K562 (cell line): ENCODE measurements around the gene PRPF39. TPM values are rescaled to one million over a fixed set of nuclear protein-coding genes. Genes with fewer than 3 reads are reported as not detected.

Experiments
- ATAC-seq: fragments of 200-7000 bp; cut with Tn5 transposase; 3 replicates; pipeline ENCODE4 v1.9.1; 2020; ENCODE audit warnings: moderate library complexity
- BruUV-seq: library from RNA; stranded (reverse); fragments of 400-500 nt; replicated peaks from 2 replicates; lab custom pipeline; 2021; lab: Mats Ljungman, UMichigan
- CTCF ChIA-PET: fragments of 300-600 bp; formaldehyde crosslinking; extraction: SDS; loops from one replicate; lab custom pipeline; 2021; ENCODE audit warnings: low intra/inter-chr PET ratio; lab: Yijun Ruan, JAX
- POLR2A ChIA-PET: fragments of 300-600, 350-650 bp; sonication (Branson Sonifier 250); formaldehyde crosslinking; extraction: SDS; loops from one replicate; lab custom pipeline; 2021; ENCODE audit warnings: antibody characterized with exemption, inconsistent platforms; lab: Yijun Ruan, JAX
- DNase-seq, 4 experiments: peaks; one replicate each; pipeline versions ENCODE4 v3.0.0 to v3.0.0-alpha.2; 2011 to 2018; ENCODE audit warnings: low spot score in 3 of 4, mixed read lengths in 3 of 4; ENCODE audit errors: extremely low read depth in 1 of 4
- FAIRE-seq: peaks from 2 replicates; lab custom pipeline; 2011; peaks lifted over from hg19 to GRCh38; lab: Jason Lieb, UNC
- H2AFZ ChIP-seq: 2 replicates; pipeline ENCODE4 v1.6.0; 2011; ENCODE audit warnings: low read depth, low read length, control low read depth, inconsistent platforms
- H3K27ac ChIP-seq: fragments of 200-600 bp; 3 replicates; pipeline ENCODE4 v1.8.0; 2011; ENCODE audit warnings: low read depth, mild to moderate bottlenecking, control low read depth, inconsistent platforms, low read length, moderate library complexity, mixed read lengths; ENCODE audit errors: extremely low read depth
- H3K27me3 ChIP-seq, 2 experiments: fragments of 300-600 bp in 1 of 2; 2 replicates in 1 of 2; 3 replicates in 1 of 2; pipeline versions ENCODE4 v1.6.0 to v1.8.0; 2011; ENCODE audit warnings: inconsistent platforms in 2 of 2, low read length in 2 of 2, mild to moderate bottlenecking in 1 of 2, mixed read lengths in 1 of 2, moderate library complexity in 1 of 2; ENCODE audit not compliant: control insufficient read depth in 2 of 2, insufficient read depth in 2 of 2
- H3K36me3 ChIP-seq: fragments of 300-600 bp; 3 replicates; pipeline ENCODE4 v1.8.0; 2011; ENCODE audit warnings: mild to moderate bottlenecking, low read length, inconsistent platforms; ENCODE audit not compliant: control insufficient read depth, insufficient read depth
- H3K4me1 ChIP-seq, 2 experiments: fragments of 200-600 bp in 1 of 2; replicated peaks in 1 of 2; 2 replicates in 1 of 2; 3 replicates in 1 of 2; pipeline versions ENCODE4 v1.5.1 to v1.8.0; 2011; ENCODE audit warnings: inconsistent platforms in 2 of 2, low read length in 2 of 2, mild to moderate bottlenecking in 1 of 2, mixed read lengths in 1 of 2, moderate library complexity in 1 of 2; ENCODE audit not compliant: control insufficient read depth in 2 of 2, insufficient read depth in 2 of 2
- H3K4me2 ChIP-seq: 2 replicates; pipeline ENCODE4 v1.6.1; 2011; ENCODE audit warnings: low read length, control low read depth, inconsistent platforms, mixed read lengths; ENCODE audit not compliant: insufficient read depth
- H3K4me3 ChIP-seq: fragments of 200-600 bp; sonication (generic), shearing (Covaris generic); 2 replicates; pipeline ENCODE4 v1.5.1; 2016; ENCODE audit warnings: control low read depth, inconsistent platforms
- H3K79me2 ChIP-seq: fragments of 200-600 bp; 3 replicates; pipeline ENCODE4 v1.8.0; 2011; ENCODE audit warnings: low read length, inconsistent platforms; ENCODE audit not compliant: control insufficient read depth, insufficient read depth
- H3K9ac ChIP-seq, 2 experiments: 2 replicates each; pipeline versions ENCODE4 v1.6.0 to v1.6.1; 2011; ENCODE audit warnings: low read depth in 2 of 2, low read length in 2 of 2, control low read depth in 1 of 2, inconsistent platforms in 1 of 2, mild to moderate bottlenecking in 1 of 2, mixed read lengths in 1 of 2; ENCODE audit not compliant: insufficient read depth in 1 of 2
- H3K9me1 ChIP-seq: one replicate; pipeline ENCODE4 v1.6.0; 2011; ENCODE audit warnings: inconsistent platforms, mild to moderate bottlenecking, low read length, moderate library complexity; ENCODE audit not compliant: control insufficient read depth, insufficient read depth
- H3K9me3 ChIP-seq: replicated peaks from 2 replicates; pipeline ENCODE4 v1.5.1; 2011; ENCODE audit warnings: low read depth, low read length, inconsistent platforms; ENCODE audit not compliant: control insufficient read depth, insufficient read depth
- H4K20me1 ChIP-seq: replicated peaks from 2 replicates; pipeline ENCODE4 v1.6.1; 2011; ENCODE audit warnings: low read length, inconsistent platforms, mixed read lengths; ENCODE audit not compliant: control insufficient read depth, insufficient read depth
- CBX1 ChIP-seq: sonication (generic); IDR thresholded peaks from 2 replicates; pipeline ENCODE4 v1.6.1; 2016; ENCODE audit warnings: antibody characterized with exemption, low read depth, mild to moderate bottlenecking
- ESRRA ChIP-seq: fragments of 450-650 bp; IDR thresholded peaks from 2 replicates; pipeline ENCODE4 v1.6.1; 2014; ENCODE audit warnings: low read depth, mild to moderate bottlenecking, moderate library complexity, borderline replicate concordance
- MAZ ChIP-seq, 2 experiments: fragments of 450-650 bp in 1 of 2; sonication (generic) in 1 of 2; formaldehyde crosslinking; IDR thresholded peaks in 1 of 2; conservative IDR thresholded peaks in 1 of 2; 2 replicates each; pipeline versions ENCODE4 v1.4.0 to v1.5.0; 2020; ENCODE audit warnings: mild to moderate bottlenecking in 1 of 2, missing genetic modification reagents in 1 of 2
- PHF21A ChIP-seq: fragments of 450-650 bp; IDR thresholded peaks from 2 replicates; pipeline ENCODE4 v1.6.1; 2017; ENCODE audit warnings: low read depth, borderline replicate concordance
- SIRT6 ChIP-seq: IDR thresholded peaks from one replicate; pipeline ENCODE4 v1.6.1; 2012; ENCODE audit warnings: low read depth, mild to moderate bottlenecking, control low read depth, inconsistent platforms, low read length, moderate library complexity
- YY1 ChIP-seq, 3 experiments: IDR thresholded peaks; 2 replicates each; pipeline ENCODE4 v1.6.1; 2011; ENCODE audit warnings: low read length in 2 of 3, mild to moderate bottlenecking in 2 of 3, moderate library complexity in 2 of 3, borderline replicate concordance in 1 of 3, control low read depth in 1 of 3, low read depth in 1 of 3; ENCODE audit not compliant: insufficient read depth in 3 of 3, insufficient replicate concordance in 2 of 3, control insufficient read depth in 1 of 3, insufficient read length in 1 of 3; ENCODE audit errors: extremely low read depth in 1 of 3
- ZNF347 ChIP-seq: fragments of 450-650 bp; formaldehyde crosslinking; IDR thresholded peaks from 2 replicates; pipeline ENCODE4 v1.4.0; 2020; ENCODE audit warnings: low read depth, mild to moderate bottlenecking, moderate library complexity
- ZNF551 ChIP-seq: fragments of 250-450 bp; sonication (Bioruptor Pico); IDR thresholded peaks from 2 replicates; pipeline ENCODE4 v1.5.0; 2021; ENCODE audit warnings: mild to moderate bottlenecking, moderate library complexity
- WGBS: fragments of 100-300 bp; shearing (Covaris generic); methylation state at CpG from one replicate; pipeline ENCODE4 v1.1.6; 2016; ENCODE audit warnings: low coverage, mixed read lengths; ENCODE audit not compliant: insufficient coverage; ENCODE audit errors: missing lambda C conversion rate; 5-methylcytosine and 5-hydroxymethylcytosine counted together
- in situ Hi-C: fragments of 300-500 bp; cut with MboI; formaldehyde crosslinking; loops from 4 replicates; pipeline ENCODE4 v1.15.0; 2018; ENCODE audit warnings: inconsistent platforms, mixed read lengths
- intact Hi-C: fragments of 100-400 bp; cut with micrococcal nuclease; formaldehyde crosslinking; loops from 2 replicates; pipeline ENCODE4 v1.14.2; 2022
- polyA plus RNA-seq, 8 experiments: library from polyadenylated mRNA; depleted of rRNA in 4 of 8; stranded (reverse) in 5 of 8; unstranded in 3 of 8; fragments of >200 nt; fragmentation: Nextera tagmentation in 2 of 8; fragmentation: Illumina TruSeq in 1 of 8; extraction: Ambion mirVana in 2 of 8; extraction: Trizol in 1 of 8; gene quantifications; 2 replicates each; pipeline versions ENCODE4 v1.2.1 to v1.2.3, GENCODE V29; 2011 to 2014; ENCODE audit warnings: inconsistent platforms in 1 of 8, missing spikeins in 1 of 8
- total RNA-seq, 7 experiments: library from RNA; depleted of rRNA in 6 of 7; stranded (reverse); fragments of >200 nt in 6 of 7; fragmentation: Illumina TruSeq in 2 of 7; extraction: Trizol in 2 of 7; gene quantifications; 2 replicates each; pipeline versions ENCODE4 v1.2.1 to v1.2.3, GENCODE V29; 2011 to 2021; ENCODE audit warnings: low replicate concordance in 1 of 7

The PRPF39 gene
- total and polyA plus RNA-seq, 9 of the 15 experiments (the other 6 are each of a cell fraction or from before 2014, with no cell fraction given) = 13.3 to 50.4 (median 24.8) TPM

- ATAC-seq = no peak
- Histone ChIP-seq H3K36me3 (peaks cover 50% of the 10 kb centered on the region), H3K4me3 (no peak overlapping the region), H3K9me3 (no peaks in the 10 kb centered on the region), H3K79me2 (peaks cover 59% of the 10 kb centered on the region)
- CTCF ChIA-PET = no interaction called here
- intact Hi-C loops = no loop called here
- FAIRE-seq = no peak
- TF ChIP-seq CBX1 (no peak), PHF21A (no peak), SIRT6 (no peak), ZNF347 (CRISPR knock-in tag) (no peak), ESRRA (no peak), YY1 (IDR thresholded peaks at IDR 0.05; ENCODE audit: borderline replicate concordance in 1 of 3, control insufficient read depth in 1 of 3, extremely low read depth in 1 of 3, insufficient read depth in 3 of 3, insufficient read length in 1 of 3, insufficient replicate concordance in 2 of 3, low read depth in 1 of 3, low read length in 2 of 3) (no peak), ZNF551 (CRISPR knock-in tag) (no peak), MAZ (CRISPR knock-in tag; conservative IDR thresholded peaks at IDR 0.05 in 1 of 2, IDR thresholded peaks at IDR 0.05 in 1 of 2) (no peak)
- TF ChIP-seq, all 486 proteins: peak for 0
- WGBS = 89% methylated on average over 2 of the region's 2 CpGs
- Histone ChIP-seq H3K27me3 (no peaks in the 10 kb centered on the region), H3K4me1 (no peaks in the 10 kb centered on the region; a peak in 1 of 5 replicates), H2AFZ (no peak overlapping the region), H4K20me1 (no peaks in the 10 kb centered on the region), H3K9me1 (no peaks in the 10 kb centered on the region), H3K27ac (no peak overlapping the region), H3K4me2 (no peak overlapping the region), H3K9ac (no peak overlapping the region)
- no peak for DNase-seq
- no TSS peak for BruUV-seq
- in situ Hi-C loops = no loop called here
- POLR2A ChIA-PET = no interaction called here
These were observed 10.4 kb downstream of the PRPF39 start for GRCh38 chr14:45094275-45094674.
